GM13977 (cell line): Measurements from ENCODE around the gene PDE4D.

Source experiments
- DNase-seq: peaks from one replicate; pipeline ENCODE4 v3.0.0; 2012; ENCODE audit warnings: low spot score
- in situ Hi-C: fragments of 300-500 bp; cut with MboI; formaldehyde crosslinking; loops from one replicate; pipeline ENCODE4 v1.12.0; 2022; ENCODE audit warnings: low sequenced_read_pairs, low pct_unique_long_range_greater_than_20kb, mixed read lengths, inconsistent platforms; ENCODE audit not compliant: unreplicated experiment
- TF ChIP-seq, protein P1 (sequence below): IDR thresholded peaks from 2 replicates; pipeline ENCODE4 v1.5.1; 2012; ENCODE audit warnings: mild to moderate bottlenecking, control low read depth; ENCODE audit not compliant: insufficient read depth; ENCODE audit errors: extremely low read depth, missing control alignments

The PDE4D gene

GRCh38 chr5:59221769-59222168 lies 671.8 kb downstream of the PDE4D start:
- no peak for DNase-seq

DNA sequence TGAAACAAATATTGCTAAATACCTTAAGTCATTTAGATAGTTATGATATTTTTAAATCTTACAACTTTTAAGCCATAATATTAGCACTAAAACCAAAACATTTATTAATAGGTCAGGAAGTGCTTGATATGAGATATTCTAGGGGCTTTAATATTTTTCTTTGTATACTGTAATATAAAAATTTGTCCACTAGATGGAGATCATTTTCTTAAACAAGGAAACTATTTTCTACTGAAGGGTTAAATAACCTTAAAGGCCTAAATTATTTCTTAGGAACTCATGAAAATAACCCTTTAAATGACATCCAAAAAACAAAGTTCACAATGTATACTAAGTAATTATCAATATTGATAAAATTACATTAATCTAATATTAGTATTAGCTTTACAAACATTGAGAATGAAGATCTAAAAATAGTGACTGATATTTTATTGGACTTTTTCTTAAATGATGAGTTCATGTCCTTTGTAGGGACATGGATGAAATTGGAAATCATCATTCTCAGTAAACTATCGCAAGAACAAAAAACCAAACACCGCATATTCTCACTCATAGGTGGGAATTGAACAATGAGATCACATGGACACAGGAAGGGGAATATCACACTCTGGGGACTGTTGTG lies 675.0 kb downstream of the PDE4D start:
- TF ChIP-seq, protein P1, sequence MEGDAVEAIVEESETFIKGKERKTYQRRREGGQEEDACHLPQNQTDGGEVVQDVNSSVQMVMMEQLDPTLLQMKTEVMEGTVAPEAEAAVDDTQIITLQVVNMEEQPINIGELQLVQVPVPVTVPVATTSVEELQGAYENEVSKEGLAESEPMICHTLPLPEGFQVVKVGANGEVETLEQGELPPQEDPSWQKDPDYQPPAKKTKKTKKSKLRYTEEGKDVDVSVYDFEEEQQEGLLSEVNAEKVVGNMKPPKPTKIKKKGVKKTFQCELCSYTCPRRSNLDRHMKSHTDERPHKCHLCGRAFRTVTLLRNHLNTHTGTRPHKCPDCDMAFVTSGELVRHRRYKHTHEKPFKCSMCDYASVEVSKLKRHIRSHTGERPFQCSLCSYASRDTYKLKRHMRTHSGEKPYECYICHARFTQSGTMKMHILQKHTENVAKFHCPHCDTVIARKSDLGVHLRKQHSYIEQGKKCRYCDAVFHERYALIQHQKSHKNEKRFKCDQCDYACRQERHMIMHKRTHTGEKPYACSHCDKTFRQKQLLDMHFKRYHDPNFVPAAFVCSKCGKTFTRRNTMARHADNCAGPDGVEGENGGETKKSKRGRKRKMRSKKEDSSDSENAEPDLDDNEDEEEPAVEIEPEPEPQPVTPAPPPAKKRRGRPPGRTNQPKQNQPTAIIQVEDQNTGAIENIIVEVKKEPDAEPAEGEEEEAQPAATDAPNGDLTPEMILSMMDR: peak; percentile 8
- in situ Hi-C loops: no loop called here

More at GRCh38 chr5:59221769-59222168, 671.8 kb downstream of the PDE4D start:
- TF ChIP-seq, protein P1: no peak
- in situ Hi-C loops: no loop called here

DNA sequence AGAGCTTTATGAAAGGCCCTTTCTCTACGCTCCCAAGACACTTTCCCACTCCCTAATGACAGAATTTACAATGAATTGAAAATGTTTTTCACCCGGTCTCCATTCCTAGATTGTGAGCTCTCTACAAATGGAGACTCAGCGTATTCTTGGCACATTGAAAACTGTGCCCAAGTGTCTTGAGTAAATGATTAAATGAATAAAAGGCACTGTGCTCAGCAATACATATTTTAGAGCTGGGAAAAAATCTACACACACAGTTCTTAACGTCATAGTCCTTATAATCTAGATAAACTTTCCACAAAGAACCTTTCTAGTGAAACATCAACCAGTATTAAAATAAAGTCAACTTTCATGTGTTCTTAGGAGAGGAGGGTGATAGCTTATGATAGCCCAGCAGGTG lies 676.7 kb downstream of the PDE4D start:
- TF ChIP-seq, protein P1: no peak
- no peak for DNase-seq
- in situ Hi-C loops: no loop called here

More for the DNA sequence above, 675.0 kb downstream of the PDE4D start:
- peak; percentile 2 for DNase-seq

- DNase-seq: no peak
- in situ Hi-C loops: no loop called here
- TF ChIP-seq, protein P1: no peak
These were observed 680.9 kb downstream of the PDE4D start for GRCh38 chr5:59212596-59212995.

DNA sequence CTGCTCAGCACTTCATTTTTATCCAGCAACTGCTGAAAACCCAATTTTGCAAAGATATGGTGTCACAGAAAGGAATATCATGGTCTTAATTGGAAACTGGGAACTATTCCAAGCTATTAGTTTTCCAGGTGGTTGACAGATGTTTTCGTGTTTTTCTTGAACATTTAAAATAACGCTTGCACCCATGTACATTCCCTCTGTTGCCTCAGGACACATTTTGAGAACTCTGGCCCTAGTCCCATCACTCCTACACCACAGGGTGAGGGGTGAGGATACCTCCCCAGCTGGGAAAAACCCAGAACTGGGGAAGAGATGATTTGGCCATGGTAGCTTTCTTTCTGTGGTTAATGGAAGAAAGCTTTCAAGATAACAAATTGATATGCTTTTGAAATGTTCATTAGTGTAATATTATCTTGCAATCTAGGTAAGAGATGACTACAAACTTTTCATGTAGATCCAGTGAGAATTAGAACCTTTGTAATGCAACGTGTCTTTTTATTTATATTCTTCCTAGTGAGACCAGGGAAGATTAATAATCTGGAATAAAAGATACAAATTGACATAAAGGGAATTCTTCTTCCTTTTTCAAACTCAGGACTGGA lies 683.7 kb downstream of the PDE4D start:
- in situ Hi-C loops: no loop called here
- no peak for DNase-seq
- TF ChIP-seq, protein P1: no peak

- in situ Hi-C loops: no loop called here
- DNase-seq: no peak
- TF ChIP-seq, protein P1: no peak
These were observed 685.1 kb downstream of the PDE4D start for GRCh38 chr5:59208474-59208873.
